PC-9 (cell line): ENCODE data around the gene C3orf33. TPM values are rescaled to one million over a fixed set of nuclear protein-coding genes. Genes with fewer than 3 reads are reported as not detected.
"Not testable (repeated sequence)": the region's sequence is repeated elsewhere in the genome, so short reads cannot be mapped to it uniquely, and the experiment has no call there.

Experiments used
- BruUV-seq: library from RNA; stranded (reverse); fragments of 400-500 nt; replicated peaks from 2 replicates; lab custom pipeline; 2021; lab: Mats Ljungman, UMichigan
- CTCF ChIA-PET: fragments of 300-600 bp; sonication (Branson Sonifier 250); formaldehyde crosslinking; loops from one replicate; lab custom pipeline; 2022; ENCODE audit warnings: antibody characterized with exemption; lab: Charles Lee
- POLR2A ChIA-PET: fragments of 300-600 bp; sonication (Branson Sonifier 250); formaldehyde crosslinking; loops from one replicate; lab custom pipeline; 2022; ENCODE audit warnings: antibody characterized with exemption; ENCODE audit not compliant: unreplicated experiment; lab: Charles Lee
- DNase-seq, 2 experiments: peaks; one replicate each; pipeline versions ENCODE4 v3.0.0 to v3.0.0-alpha.2; 2015 to 2022; ENCODE audit warnings: mixed read lengths in 1 of 2
- H2AFZ ChIP-seq: fragments of 200-600 bp; sonication (generic); 2 replicates; pipeline ENCODE4 v1.8.1; 2017; ENCODE audit warnings: antibody characterized with exemption
- H3F3A ChIP-seq: fragments of 200-600 bp; sonication (generic); 2 replicates; pipeline ENCODE4 v1.8.1; 2017; ENCODE audit warnings: antibody characterized with exemption, mild to moderate bottlenecking, low read depth; ENCODE audit not compliant: insufficient read depth
- H3K27ac ChIP-seq: fragments of 200-600 bp; sonication (generic); 2 replicates; pipeline ENCODE4 v1.6.1; 2016; ENCODE audit warnings: mixed run types
- H3K27me3 ChIP-seq: fragments of 200-600 bp; sonication (generic); 2 replicates; pipeline ENCODE4 v1.6.1; 2016; ENCODE audit warnings: low read depth, mixed run types; ENCODE audit not compliant: insufficient read depth
- H3K36me3 ChIP-seq: fragments of 200-600 bp; sonication (generic); 2 replicates; pipeline ENCODE4 v1.6.1; 2016; ENCODE audit warnings: low read depth, mixed run types
- H3K4me1 ChIP-seq: fragments of 200-600 bp; sonication (generic); replicated peaks from 2 replicates; pipeline ENCODE4 v1.6.1; 2016; ENCODE audit warnings: mixed run types; ENCODE audit not compliant: insufficient read depth
- H3K4me2 ChIP-seq: fragments of 200-600 bp; sonication (generic); 2 replicates; pipeline ENCODE4 v1.6.1; 2017; ENCODE audit warnings: mixed run types
- H3K4me3 ChIP-seq: fragments of 200-600 bp; sonication (generic); 2 replicates; pipeline ENCODE4 v1.6.1; 2016; ENCODE audit warnings: mixed run types
- H3K79me2 ChIP-seq: fragments of 200-600 bp; sonication (generic); 2 replicates; pipeline ENCODE4 v1.6.1; 2017; ENCODE audit warnings: low read depth, mixed run types
- H3K9me2 ChIP-seq: fragments of 200-600 bp; sonication (generic); 2 replicates; pipeline ENCODE4 v1.8.1; 2017; ENCODE audit warnings: mild to moderate bottlenecking; ENCODE audit not compliant: insufficient read depth
- H3K9me3 ChIP-seq: fragments of 200-600 bp; sonication (generic); 2 replicates; pipeline ENCODE4 v1.8.1; 2016; ENCODE audit warnings: low read depth; ENCODE audit not compliant: insufficient read depth
- H4K20me1 ChIP-seq: fragments of 200-600 bp; sonication (generic); 2 replicates; pipeline ENCODE4 v1.8.1; 2017; ENCODE audit not compliant: insufficient read depth
- EZH2 ChIP-seq: fragments of 200-600 bp; sonication (generic); IDR thresholded peaks from 2 replicates; pipeline ENCODE4 v1.8.0; 2017; ENCODE audit warnings: antibody characterized with exemption, low read depth
- intact Hi-C: fragments of 100-400 bp; cut with micrococcal nuclease; formaldehyde crosslinking; loops from one replicate; pipeline ENCODE4 v1.10.0; 2022; ENCODE audit not compliant: unreplicated experiment
- total RNA-seq: library from RNA; stranded (reverse); gene quantifications from 2 replicates; pipeline ENCODE4 v1.2.3, GENCODE V29; 2021
- TF ChIP-seq, protein P1 (sequence below): fragments of 200-600 bp; sonication (generic); conservative IDR thresholded peaks from 2 replicates; pipeline ENCODE4 v1.6.1; 2017; ENCODE audit warnings: mixed run types, antibody characterized with exemption, mild to moderate bottlenecking, moderate library complexity

Gene C3orf33
- total RNA-seq, 1 experiment from 2014 or later = 1.1 TPM

DNA sequence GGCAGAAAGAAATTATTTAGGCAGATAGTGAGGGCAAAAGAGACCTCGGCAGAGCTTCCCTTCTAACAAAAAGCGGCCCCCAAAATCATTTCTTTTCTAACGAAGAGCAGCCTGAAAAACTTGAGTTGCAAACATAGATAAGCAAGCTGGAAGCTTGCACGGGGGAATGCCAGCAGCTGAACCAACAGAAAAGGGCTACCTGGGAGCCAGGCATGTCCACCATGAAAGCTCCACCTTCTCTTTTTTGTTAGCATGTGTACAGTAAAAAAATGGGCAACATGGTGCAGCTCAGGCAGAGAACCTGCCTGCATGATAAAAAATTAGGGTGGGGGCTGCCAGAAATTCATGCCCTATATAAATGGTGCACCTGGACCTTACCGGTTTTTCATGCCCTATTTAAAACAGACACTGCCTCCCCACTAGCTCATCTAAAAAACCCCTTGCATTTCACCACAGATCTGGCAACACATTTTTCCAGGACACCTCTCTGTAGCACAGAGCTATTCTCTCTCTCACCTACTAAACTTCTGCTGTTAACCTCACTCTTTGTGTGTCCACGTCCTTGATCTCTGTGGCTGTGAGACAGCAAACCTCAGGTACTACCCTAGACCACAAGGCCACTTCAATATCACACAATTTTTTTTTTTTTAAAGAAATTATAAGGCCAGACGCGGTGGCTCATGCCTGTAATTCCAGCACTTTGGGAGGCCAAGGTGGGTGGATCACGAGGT is 29.4 kb upstream of the C3orf33 start:
- Histone ChIP-seq H3K9me2 (no peaks in the 10 kb centered on the region), H3K36me3 (0 out of 2 replicates have a peak, but pooled peaks cover 3% of the 10 kb centered on the region), H3K79me2 (peaks cover 6% of the 10 kb centered on the region; the same call in 1 of the 2 replicates), H3K27ac (no peak overlapping the region), H3K9me3 (no peaks in the 10 kb centered on the region), H3K4me3 (no peak overlapping the region), H3K27me3 (no peaks in the 10 kb centered on the region), H4K20me1 (peaks cover 4% of the 10 kb centered on the region), H3K4me1 (no peaks in the 10 kb centered on the region), H3K4me2 (no peak overlapping the region), H3F3A (peaks cover 5% of the 10 kb centered on the region; the same call in 1 of the 2 replicates), H2AFZ (no peak overlapping the region)
- POLR2A ChIA-PET = no interaction called here
- no peak for DNase-seq
- TF ChIP-seq, protein P1, sequence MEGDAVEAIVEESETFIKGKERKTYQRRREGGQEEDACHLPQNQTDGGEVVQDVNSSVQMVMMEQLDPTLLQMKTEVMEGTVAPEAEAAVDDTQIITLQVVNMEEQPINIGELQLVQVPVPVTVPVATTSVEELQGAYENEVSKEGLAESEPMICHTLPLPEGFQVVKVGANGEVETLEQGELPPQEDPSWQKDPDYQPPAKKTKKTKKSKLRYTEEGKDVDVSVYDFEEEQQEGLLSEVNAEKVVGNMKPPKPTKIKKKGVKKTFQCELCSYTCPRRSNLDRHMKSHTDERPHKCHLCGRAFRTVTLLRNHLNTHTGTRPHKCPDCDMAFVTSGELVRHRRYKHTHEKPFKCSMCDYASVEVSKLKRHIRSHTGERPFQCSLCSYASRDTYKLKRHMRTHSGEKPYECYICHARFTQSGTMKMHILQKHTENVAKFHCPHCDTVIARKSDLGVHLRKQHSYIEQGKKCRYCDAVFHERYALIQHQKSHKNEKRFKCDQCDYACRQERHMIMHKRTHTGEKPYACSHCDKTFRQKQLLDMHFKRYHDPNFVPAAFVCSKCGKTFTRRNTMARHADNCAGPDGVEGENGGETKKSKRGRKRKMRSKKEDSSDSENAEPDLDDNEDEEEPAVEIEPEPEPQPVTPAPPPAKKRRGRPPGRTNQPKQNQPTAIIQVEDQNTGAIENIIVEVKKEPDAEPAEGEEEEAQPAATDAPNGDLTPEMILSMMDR = no peak
- no peak for TF ChIP-seq EZH2
- intact Hi-C loops = no loop called here
- BruUV-seq = no TSS peak
- CTCF ChIA-PET = no interaction called here

DNA sequence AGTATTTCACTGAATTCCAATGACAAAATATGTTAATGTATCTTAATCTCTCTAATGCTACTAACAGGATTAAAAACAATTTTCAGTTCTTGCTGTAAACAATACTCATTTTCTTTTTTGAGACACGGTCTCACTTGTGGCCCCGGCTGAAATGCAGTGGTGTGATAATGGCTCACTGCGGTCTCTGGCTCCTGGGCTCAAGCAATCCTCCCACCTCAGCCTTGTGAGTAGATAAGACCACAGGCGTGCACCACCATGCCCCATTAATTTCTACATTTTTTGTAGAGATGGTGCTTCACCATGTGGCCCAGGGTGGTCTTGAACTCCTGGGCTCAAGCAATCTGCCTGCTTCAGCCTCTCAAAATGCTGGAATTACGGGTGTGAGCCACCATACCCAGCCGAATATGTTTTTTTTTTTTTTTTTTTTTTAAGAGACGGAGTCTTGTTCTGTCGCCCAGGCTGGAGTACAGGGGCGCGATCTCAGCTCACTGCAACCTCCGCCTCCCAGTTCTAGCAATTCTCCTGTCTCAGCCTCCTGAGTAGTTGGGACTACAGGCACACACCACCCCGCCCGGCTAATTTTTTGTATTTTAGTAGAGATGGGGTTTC is 22.5 kb upstream of the C3orf33 start:
- BruUV-seq, CTCF ChIA-PET, H3K9me3 ChIP-seq, H3K9me2 ChIP-seq, H3K79me2 ChIP-seq, H2AFZ ChIP-seq, H3K27ac ChIP-seq, H3K4me1 ChIP-seq, intact Hi-C loops, H4K20me1 ChIP-seq, DNase-seq, H3K4me3 ChIP-seq, H3K27me3 ChIP-seq, H3F3A ChIP-seq, POLR2A ChIA-PET, H3K4me2 ChIP-seq: not testable (repeated sequence)
- H3K36me3 ChIP-seq = peaks cover 23% of the 10 kb centered on the region

DNA sequence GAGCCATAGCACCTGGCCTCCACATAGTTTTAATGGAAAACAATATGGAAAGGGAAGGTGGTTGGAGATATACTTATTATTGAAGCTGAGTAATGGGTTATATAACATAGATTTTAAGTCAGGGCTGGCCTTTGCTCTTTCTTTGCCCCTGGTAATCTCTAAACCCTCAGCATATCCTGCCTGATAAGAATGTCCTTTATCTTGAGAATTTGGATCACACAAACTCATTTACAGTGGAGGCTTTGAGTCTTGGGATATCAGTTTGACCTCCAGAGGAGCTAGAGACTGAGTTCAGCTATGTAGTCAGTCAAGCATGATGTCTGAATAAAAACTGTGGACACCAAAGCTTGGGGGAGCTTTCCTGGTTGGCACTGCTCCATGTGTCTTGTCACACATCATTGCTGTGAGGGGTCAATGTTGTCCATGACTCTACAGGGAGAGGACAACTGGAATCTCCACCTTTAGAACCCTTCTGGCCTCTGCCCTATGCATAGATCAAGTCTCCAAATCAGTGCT is 9.0 kb upstream of the C3orf33 start:
- Histone ChIP-seq H3K36me3 (no peaks in the 10 kb centered on the region), H3K79me2 (no peaks in the 10 kb centered on the region), H3K9me2 (no peaks in the 10 kb centered on the region), H3K4me3 (no peak overlapping the region), H2AFZ (no peak overlapping the region), H3K27ac (no peak overlapping the region), H3K27me3 (no peaks in the 10 kb centered on the region), H3K9me3 (no peaks in the 10 kb centered on the region), H3F3A (0 out of 2 replicates have a peak, but pooled peaks cover 5% of the 10 kb centered on the region), H4K20me1 (no peaks in the 10 kb centered on the region), H3K4me1 (no peaks in the 10 kb centered on the region), H3K4me2 (no peak overlapping the region)
- DNase-seq = no peak
- TF ChIP-seq, protein P1 = no peak
- TF ChIP-seq EZH2 = no peak
- BruUV-seq = no TSS peak
- POLR2A ChIA-PET = no interaction called here
- CTCF ChIA-PET = no interaction called here
- intact Hi-C loops = no loop called here

DNA sequence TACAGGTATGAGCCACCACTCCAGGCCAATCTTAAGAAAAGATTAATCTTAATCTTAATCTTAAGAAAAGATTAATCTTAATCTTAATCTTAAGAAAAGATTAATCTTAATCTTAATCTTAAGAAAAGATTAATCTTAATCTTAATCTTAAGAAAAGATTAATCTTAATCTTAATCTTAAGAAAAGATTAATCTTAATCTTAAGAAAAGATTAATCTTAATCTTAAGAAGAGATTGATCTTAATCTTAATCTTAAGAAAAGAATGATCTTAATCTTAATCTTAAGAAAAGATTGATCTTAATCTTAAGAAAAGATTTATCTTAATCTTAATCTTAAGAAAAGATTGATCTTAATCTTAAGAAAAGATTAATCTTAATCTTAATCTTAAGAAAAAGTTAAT is 7.1 kb upstream of the C3orf33 start:
- CTCF ChIA-PET = not testable (repeated sequence)

More for the DNA sequence above, 7.1 kb upstream of the C3orf33 start:
- H3F3A ChIP-seq, H2AFZ ChIP-seq, H4K20me1 ChIP-seq, H3K4me2 ChIP-seq, H3K9me3 ChIP-seq, H3K79me2 ChIP-seq, BruUV-seq, H3K9me2 ChIP-seq, H3K4me1 ChIP-seq, H3K36me3 ChIP-seq, intact Hi-C loops, DNase-seq, H3K27me3 ChIP-seq, H3K4me3 ChIP-seq, H3K27ac ChIP-seq: not testable (repeated sequence)
- POLR2A ChIA-PET = interaction anchor here (0.6 kb wide), 1 partner anchor 27 kb away, joined by 4 read pairs; no protein-coding TSS in a partner anchor
